C4-2B (cell line): Measurements from ENCODE around the gene KNOP1.
A peak's percentile ranks its signal among the peaks of the same experiment; 100 is the strongest.

ENCODE experiments used
- ZFX ChIP-seq: fragments of 450-650 bp; IDR thresholded peaks from 2 replicates; pipeline ENCODE4 v1.6.1; 2017
- TF ChIP-seq, protein P1 (sequence below): fragments of 450-650 bp; conservative IDR thresholded peaks from 2 replicates; pipeline ENCODE4 v1.5.1; 2017; ENCODE audit warnings: mild to moderate bottlenecking

DNA sequence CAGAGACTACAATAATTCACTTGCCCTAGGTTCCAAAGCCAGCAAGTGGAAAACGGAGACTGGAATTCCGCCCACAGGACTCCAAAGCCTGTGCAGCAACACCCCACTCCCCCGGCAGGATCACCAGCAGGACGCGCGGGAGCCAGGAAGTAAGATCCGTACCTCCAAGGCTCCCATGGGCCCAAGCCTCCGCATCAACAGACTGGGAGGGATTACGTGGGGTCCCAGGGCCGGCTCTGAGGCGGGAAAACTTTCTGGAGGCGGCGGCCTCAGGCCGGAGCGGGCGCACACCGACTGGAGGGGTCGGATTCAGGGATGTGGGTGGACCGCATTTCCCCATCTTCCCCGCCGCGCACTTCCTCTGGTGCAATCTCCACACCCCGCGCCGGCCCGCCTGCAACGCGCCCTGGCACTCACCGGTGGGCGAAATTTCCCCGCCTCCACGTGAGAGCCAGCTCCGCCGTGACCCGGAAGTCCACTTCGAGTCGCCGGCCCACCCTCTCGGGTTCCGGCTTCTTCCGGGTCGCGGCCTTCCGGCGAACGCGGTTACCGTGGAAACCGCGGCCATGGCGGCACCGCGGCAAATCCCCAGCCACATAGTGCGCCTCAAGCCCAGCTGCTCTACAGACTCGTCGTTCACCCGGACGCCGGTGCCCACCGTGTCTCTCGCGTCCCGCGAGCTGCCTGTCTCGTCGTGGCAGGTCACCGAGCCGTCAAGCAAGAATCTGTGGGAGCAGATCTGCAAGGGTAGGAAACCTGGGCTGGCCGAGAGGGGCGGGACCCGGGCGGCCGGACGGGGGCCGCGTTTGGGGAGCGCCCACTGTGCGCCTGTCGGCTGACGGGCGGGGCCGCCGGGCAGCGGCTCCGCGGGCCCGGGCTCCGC, at the start of gene KNOP1, which contains the start of gene IQCK:
- TF ChIP-seq, protein P1, sequence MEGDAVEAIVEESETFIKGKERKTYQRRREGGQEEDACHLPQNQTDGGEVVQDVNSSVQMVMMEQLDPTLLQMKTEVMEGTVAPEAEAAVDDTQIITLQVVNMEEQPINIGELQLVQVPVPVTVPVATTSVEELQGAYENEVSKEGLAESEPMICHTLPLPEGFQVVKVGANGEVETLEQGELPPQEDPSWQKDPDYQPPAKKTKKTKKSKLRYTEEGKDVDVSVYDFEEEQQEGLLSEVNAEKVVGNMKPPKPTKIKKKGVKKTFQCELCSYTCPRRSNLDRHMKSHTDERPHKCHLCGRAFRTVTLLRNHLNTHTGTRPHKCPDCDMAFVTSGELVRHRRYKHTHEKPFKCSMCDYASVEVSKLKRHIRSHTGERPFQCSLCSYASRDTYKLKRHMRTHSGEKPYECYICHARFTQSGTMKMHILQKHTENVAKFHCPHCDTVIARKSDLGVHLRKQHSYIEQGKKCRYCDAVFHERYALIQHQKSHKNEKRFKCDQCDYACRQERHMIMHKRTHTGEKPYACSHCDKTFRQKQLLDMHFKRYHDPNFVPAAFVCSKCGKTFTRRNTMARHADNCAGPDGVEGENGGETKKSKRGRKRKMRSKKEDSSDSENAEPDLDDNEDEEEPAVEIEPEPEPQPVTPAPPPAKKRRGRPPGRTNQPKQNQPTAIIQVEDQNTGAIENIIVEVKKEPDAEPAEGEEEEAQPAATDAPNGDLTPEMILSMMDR: no peak
- TF ChIP-seq ZFX: peak; percentile 48; the same call in 1 of the 2 replicates
